Suppressor macrophage (primary cell): ENCODE data around the gene RIIAD1.
A peak's percentile ranks its signal among the peaks of the same experiment; 100 is the strongest.
"Not testable (repeated sequence)": the region's sequence is repeated elsewhere in the genome, so short reads cannot be mapped to it uniquely, and the experiment has no call there.

Experiments
- DNase-seq, 4 experiments: peaks; one replicate each; pipeline ENCODE4 v3.0.0-alpha.2; 2020 to 2022

The RIIAD1 gene

DNA sequence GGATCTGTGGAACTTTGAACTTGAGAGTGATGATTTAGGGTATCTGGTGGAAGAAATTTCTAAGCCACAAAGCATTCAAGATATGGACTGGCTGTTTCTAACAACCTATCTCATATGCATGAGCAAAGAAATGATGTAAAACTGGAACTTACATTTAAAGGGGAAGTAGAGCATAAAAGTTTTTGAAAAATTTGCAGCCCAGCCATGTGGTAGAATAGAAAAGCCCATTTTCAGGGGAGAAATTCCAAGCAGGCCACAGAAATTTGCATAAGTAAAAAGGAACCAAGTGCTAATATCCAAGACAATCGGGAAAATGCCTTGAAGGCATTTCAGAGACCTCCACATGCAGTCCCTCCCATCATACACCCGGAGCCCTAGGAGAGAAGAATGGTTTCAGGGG, 15.7 kb downstream of the RIIAD1 start:
- DNase-seq = no peak

DNA sequence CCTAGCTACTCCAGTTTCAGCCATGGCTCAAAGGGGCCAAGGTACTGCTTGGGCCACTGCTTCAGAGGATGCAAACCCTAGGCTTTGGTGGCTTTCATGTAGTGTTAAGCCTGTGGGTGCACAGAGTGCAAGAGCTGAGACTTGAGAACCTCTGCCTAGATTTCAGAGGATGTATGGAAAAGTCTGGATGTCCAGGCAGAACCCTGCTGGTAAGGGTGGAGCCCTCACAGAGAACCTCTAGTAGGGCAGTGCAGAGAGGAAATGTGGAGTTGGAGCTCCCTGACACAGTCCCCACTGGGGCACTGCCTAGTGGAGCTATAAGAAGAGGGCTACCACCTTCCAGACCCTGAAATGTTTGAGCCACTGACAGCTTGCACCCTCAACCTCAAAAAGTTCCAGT, 16.2 kb downstream of the RIIAD1 start:
- DNase-seq = no peak

DNA sequence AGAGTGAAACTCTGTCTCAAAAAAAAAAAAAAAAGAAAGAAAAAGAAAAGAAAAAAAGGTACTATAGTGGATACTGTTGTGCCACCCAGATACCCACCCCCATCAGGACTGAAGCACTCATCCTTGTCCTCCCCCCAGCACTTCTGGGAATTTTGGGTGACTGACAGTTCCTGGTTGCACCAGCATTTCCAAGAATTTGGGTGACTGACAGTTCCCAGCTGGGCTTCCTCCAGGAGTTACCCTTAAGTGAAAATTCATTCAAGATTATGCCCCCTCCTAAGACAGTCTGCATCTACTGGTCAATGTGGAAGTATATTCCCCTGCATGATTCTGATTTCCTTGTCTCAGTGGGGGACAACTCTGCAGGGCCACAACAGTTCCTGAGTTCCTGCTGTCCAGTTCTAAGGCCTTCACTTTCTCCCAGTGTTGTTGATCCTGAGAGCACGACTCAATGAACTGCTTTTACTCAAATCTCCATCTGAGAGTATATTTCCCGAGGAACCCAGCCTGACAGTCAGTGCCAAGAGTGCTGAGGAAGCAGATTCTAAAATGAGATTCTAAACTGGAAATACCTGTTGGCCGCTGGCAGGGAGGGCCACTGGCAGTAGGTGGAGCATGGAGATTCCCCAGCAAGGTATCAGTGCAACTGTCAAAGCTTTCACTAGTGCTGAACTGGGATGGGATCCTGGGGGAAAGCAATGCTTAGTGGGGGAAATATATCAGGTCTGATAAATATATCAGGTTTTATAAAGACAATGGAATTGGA, 18.5 kb downstream of the RIIAD1 start:
- no peak for DNase-seq

DNA sequence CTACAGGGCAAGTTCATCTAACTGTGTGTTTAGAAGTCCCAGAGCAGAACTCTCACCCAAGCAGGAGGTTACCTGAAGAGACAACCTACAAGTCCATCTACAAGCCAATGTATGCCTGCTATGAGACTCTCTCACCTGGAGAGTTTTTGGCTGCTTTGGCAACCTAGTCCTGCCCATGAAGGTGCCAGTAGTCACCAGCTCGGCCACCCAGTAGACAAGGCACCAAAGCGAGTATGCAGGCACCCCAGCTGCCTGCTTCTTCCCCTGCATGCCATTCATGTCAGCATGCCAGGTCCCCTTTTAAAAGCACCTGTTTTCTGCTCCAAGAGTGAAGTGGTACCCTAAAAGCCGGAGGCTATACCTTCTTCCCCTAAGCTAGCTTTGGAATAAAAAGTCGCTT, 20.2 kb downstream of the RIIAD1 start:
- no peak for DNase-seq

- DNase-seq = peak in 3 of 4 experiments; percentile 30 to 39 (median 39)
Observed at GRCh38 chr1:151756291-151756690, 35.0 kb downstream of the RIIAD1 start.

- no peak for DNase-seq
Observed at GRCh38 chr1:151759241-151759640, 37.9 kb downstream of the RIIAD1 start.

DNA sequence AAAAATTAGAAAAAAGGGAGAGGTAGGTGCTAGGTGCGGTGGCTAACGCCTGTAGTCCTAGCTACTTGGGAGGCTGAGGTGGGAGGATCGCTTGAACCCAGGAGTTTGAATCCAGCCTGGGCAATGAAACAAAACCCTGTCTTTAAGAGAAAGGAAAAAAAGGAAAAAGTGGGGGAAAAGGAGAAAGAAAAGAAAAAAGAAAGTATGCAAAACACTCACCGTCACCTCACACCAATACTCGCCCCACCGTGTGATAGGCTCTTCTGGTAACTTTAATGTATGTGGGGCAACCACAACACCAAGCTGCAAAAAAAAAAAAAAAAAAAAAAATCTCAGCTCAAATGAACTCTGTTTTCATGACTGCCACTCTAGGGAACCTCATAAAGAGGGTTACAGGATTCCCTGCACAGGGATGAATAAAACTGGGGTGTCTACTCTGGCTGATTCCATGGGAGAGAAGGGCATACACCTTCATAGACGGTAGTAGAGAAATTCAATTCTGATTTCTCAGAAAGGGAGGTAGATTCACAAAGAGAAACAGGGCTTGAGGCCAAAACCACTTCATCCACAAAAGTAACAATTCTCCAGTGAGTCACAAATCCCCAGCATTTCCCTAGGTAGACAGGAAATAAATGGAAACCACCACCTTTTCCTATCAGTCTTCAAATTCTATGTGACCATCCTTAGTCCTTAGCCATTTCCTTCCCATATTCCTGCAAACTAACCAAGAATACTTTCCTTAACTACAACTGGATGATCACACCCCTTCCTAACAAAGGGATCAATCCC, 39.5 kb downstream of the RIIAD1 start:
- DNase-seq = no peak

DNA sequence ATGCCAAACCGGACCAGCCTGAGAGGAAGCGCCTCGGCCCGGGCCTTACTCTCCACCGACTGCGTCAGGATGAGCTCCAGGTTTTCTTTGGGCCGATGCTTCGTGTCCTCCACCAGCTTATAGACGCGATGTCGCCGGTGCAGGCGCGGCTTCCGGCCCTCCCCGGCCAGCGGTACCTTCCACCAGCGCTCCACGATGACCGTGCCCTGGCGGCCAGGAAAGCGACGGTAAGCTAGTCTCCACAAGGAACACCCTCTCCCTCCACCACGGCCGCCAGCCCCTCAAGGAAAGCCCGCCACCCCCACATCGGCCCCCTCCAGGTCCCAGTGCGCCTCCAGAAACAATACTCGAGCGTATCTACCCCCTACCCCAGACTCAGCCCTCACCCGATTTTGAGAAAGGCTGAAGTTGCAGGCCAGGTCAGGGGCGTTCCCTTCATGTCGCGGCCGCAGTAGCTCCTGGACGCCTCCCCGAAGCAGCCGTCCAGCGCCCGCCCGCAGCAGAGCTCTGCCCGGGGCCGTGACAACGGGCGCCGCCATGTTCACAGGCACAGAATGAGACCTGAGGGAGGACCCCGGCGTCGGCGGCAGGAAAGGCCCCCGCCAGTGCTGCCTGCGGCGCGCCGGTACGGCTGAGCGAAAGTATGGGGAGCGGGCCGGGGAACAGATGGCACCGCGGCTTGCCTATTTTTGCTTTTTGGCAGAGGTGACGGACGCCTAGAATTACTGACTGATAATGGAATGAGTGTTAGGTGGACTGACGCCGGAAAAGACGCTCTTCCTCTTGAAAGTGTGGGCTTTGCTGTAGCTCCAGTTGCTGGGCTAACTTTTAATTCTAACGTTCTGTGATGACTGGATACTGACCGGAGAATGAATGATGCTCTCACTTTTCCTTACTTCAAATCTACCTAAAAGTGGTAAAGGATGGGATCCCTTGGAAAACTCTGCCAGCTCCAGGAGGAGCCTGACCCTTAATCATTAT, 41.9 kb downstream of the RIIAD1 start, which contains the start of gene MRPL9:
MRPL9 (minus strand) TSS at position 556 of the 981 bp plus-strand sequence; CDS start at position 539, 17 bp downstream.
- peak; percentile 78 to 92 (median 84) for DNase-seq

GRCh38 chr1:151763990-151764389, 42.7 kb downstream of the RIIAD1 start:
- peak in 3 of 4 experiments; percentile 14 to 26 (median 21) for DNase-seq

DNA sequence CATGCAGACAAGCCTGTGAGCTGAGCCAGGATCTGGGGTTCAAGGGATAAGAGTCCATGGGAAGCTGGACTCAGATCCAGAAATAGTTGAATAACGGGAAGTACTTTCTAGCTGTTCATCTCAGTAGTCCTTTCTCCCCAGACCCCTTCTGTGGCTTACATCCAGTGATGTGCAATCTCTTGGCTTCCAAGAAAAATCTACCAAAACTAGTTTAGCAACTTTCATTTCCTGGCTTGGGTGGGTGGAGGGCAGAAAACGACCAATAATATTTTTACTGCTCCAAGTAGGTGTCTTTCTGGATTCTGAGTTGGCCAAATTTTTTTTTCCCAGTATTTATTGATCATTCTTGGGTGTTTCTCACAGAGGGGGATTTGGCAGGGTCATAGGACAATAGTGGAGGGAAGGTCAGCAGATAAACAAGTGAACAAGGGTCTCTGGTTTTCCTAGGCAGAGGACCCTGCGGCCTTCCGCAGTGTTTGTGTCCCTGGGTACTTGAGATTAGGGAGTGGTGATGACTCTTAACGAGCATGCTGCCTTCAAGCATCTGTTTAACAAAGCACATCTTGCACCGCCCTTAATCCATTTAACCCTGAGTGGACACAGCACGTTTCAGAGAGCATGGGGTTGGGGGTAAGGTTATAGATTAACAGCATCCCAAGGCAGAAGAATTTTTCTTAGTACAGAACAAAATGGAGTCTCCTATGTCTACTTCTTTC, 47.2 kb downstream of the RIIAD1 start:
- DNase-seq = not testable (repeated sequence)

- not testable (repeated sequence) for DNase-seq
Observed at GRCh38 chr1:151769270-151769669, 47.9 kb downstream of the RIIAD1 start.

- DNase-seq = no peak
Observed at GRCh38 chr1:151773702-151774101, 52.4 kb downstream of the RIIAD1 start.

GRCh38 chr1:151774256-151774922, 53.1 kb downstream of the RIIAD1 start:
- DNase-seq = no peak

DNA sequence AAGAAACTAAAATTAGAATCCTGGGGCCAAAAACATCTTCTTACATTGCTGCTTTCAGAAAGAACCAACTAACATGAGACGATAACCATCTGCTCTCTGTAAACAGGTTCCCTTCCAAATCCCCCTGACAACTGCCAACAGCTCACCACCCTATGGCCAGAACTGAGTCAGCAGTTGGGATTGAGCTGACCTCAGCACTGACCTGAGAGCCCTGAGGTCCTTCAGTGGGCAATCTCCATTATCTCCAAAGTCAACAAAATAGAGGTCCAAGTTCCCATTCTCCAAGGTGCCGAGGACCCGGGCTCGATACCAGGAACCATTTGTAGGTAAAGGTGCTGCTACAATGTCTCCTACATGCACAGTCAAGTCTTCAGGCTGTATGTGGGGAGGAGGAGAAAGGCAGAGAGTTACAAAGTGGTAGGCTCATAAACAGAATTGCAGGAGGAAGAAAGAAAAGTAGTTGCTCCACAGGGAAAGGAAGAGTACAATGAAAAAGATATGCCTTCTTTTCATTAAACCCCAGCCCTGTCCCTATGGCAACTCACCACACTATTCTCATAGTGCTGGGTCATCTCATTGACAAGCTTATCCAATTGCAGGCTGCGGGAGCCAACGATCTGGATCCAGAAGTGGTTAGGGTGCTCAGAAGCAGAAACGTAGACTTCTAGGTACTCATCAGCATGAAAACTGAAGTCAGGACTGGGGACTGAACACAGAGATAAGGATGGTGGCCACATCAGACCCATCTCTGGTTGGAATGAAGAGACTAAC, 54.8 kb downstream of the RIIAD1 start:
- no peak for DNase-seq

GRCh38 chr1:151776665-151777062, 55.3 kb downstream of the RIIAD1 start:
- DNase-seq = no peak

DNA sequence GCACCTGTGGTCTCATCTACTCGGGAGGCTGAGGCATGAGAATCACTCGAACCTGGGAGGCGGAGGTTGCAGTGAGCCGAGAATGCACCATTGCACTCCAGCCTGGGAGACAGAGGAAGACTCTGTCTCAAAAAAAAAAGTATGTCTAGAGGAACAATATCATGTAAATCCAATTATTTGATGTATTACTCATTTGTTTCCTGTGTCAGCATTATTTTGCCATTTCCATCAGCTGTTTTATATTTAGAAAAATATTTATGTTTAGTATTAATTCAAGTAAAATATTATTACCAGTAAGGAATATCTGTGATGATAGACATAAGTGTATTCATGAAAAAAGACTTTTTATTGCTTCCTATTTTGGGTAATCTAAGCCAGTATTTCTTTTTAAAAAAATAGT, 56.0 kb downstream of the RIIAD1 start:
- no peak for DNase-seq
